Activated T-helper 1 cell treated with anti-CD3 and anti-CD28 coated beads, Interleukin-12 subunit alpha, Interleukin-12 subunit beta, Interleukin-2, Interleukin-4 antibody, amounts not matched to agents 30 ng/mL and 10 ng/mL and 1 ng/mL, durations not matched to agents 14 hours and 24 hours and 36 hours (primary cell): ENCODE data around the gene ZNF433. TPM values are rescaled to one million over a fixed set of nuclear protein-coding genes. Genes with fewer than 3 reads are reported as not detected.
"Not testable (repeated sequence)": the region's sequence is repeated elsewhere in the genome, so short reads cannot be mapped to it uniquely, and the experiment has no call there.

Experiments
- DNase-seq: peaks from one replicate; pipeline ENCODE4 v3.0.0; 2021; ENCODE audit warnings: low spot score
- H3K27ac Mint-ChIP-seq: one replicate; pipeline ENCODE4 v1.8.0; 2021; ENCODE audit warnings: mild to moderate bottlenecking, mixed read lengths
- H3K27me3 Mint-ChIP-seq: one replicate; pipeline ENCODE4 v1.8.0; 2022; ENCODE audit warnings: mild to moderate bottlenecking, moderate library complexity, mixed read lengths; ENCODE audit not compliant: insufficient read depth
- H3K36me3 Mint-ChIP-seq: one replicate; pipeline ENCODE4 v1.8.0; 2021; ENCODE audit warnings: low read depth, mixed read lengths
- H3K4me1 Mint-ChIP-seq: one replicate; pipeline ENCODE4 v1.8.0; 2021; ENCODE audit warnings: low read depth, mixed read lengths
- H3K4me3 Mint-ChIP-seq: one replicate; pipeline ENCODE4 v1.8.0; 2021; ENCODE audit warnings: mild to moderate bottlenecking, moderate library complexity, mixed read lengths
- H3K9me3 Mint-ChIP-seq: one replicate; pipeline ENCODE4 v1.8.0; 2021; ENCODE audit warnings: mixed read lengths
- intact Hi-C: fragments of 100-400 bp; cut with micrococcal nuclease; formaldehyde crosslinking; loops from one replicate; pipeline ENCODE4 v1.15.1; 2024
- total RNA-seq: library from RNA; stranded (reverse); gene quantifications from 2 replicates; pipeline ENCODE4 v1.2.3, GENCODE V29; 2022

ZNF433 gene
- total RNA-seq, result 0.39 TPM in 1 of 2 replicates, not detected in the other

GRCh38 chr19:12035220-12036172 is at the start of gene ZNF433:
Gene ZNF433 (minus strand): TSS chr19:12035679. CDS start chr19:12035539, 140 bp downstream.
- H3K4me3 Mint-ChIP-seq, result peak within 1 kb of the TSS; percentile 79
- H3K27ac Mint-ChIP-seq, result no peak within 1 kb of the TSS
- peaks cover 35% of the 10 kb centered on the region for H3K9me3 Mint-ChIP-seq
- DNase-seq, result peak; percentile 12
- intact Hi-C loops, result no loop called here
- no peaks in the 10 kb centered on the region for H3K27me3 Mint-ChIP-seq
- H3K4me1 Mint-ChIP-seq, result no peaks in the 10 kb centered on the region
- H3K36me3 Mint-ChIP-seq, result peaks cover 2% of the 10 kb centered on the region

GRCh38 chr19:12083336-12083735 is 47.9 kb upstream of the ZNF433 start:
- H3K27me3 Mint-ChIP-seq, H3K4me3 Mint-ChIP-seq, DNase-seq, H3K4me1 Mint-ChIP-seq, intact Hi-C loops, H3K27ac Mint-ChIP-seq, H3K36me3 Mint-ChIP-seq: not testable (repeated sequence)
- H3K9me3 Mint-ChIP-seq, result peaks cover 38% of the 10 kb centered on the region

GRCh38 chr19:12077375-12077774 is 41.9 kb upstream of the ZNF433 start:
- peaks cover 60% of the 10 kb centered on the region for H3K9me3 Mint-ChIP-seq
- intact Hi-C loops, result no loop called here
- no peak for DNase-seq
- peaks cover 10% of the 10 kb centered on the region for H3K36me3 Mint-ChIP-seq
- no peak overlapping the region for H3K4me3 Mint-ChIP-seq
- no peaks in the 10 kb centered on the region for H3K27me3 Mint-ChIP-seq
- no peaks in the 10 kb centered on the region for H3K4me1 Mint-ChIP-seq
- H3K27ac Mint-ChIP-seq, result no peak overlapping the region

GRCh38 chr19:12076331-12076730 is 40.9 kb upstream of the ZNF433 start:
- H3K27me3 Mint-ChIP-seq, H3K4me1 Mint-ChIP-seq, intact Hi-C loops, H3K27ac Mint-ChIP-seq, H3K4me3 Mint-ChIP-seq, DNase-seq: not testable (repeated sequence)
- peaks cover 60% of the 10 kb centered on the region for H3K9me3 Mint-ChIP-seq
- peaks cover 10% of the 10 kb centered on the region for H3K36me3 Mint-ChIP-seq

GRCh38 chr19:12075538-12076139 is 40.2 kb upstream of the ZNF433 start:
- Mint-ChIP-seq H3K27ac (no peak overlapping the region), H3K4me1 (no peaks in the 10 kb centered on the region), H3K36me3 (peaks cover 10% of the 10 kb centered on the region), H3K27me3 (no peaks in the 10 kb centered on the region), H3K4me3 (no peak overlapping the region), H3K9me3 (peaks cover 61% of the 10 kb centered on the region)
- intact Hi-C loops, result no loop called here
- no peak for DNase-seq

- no peaks in the 10 kb centered on the region for H3K27me3 Mint-ChIP-seq
- H3K27ac Mint-ChIP-seq, result no peak within 1 kb of the TSS
- intact Hi-C loops, result no loop called here
Observed at GRCh38 chr19:12064590-12065538, 29.4 kb upstream of the ZNF433 start, which contains the start of gene ZNF844. Gene ZNF844 (plus strand): TSS chr19:12064731. CDS start chr19:12064874, 143 bp downstream.

GRCh38 chr19:12055784-12056183 is 20.3 kb upstream of the ZNF433 start:
- DNase-seq, result no peak
- H3K4me3 Mint-ChIP-seq, result no peak overlapping the region
- peaks cover 15% of the 10 kb centered on the region for H3K9me3 Mint-ChIP-seq
- H3K4me1 Mint-ChIP-seq, result peaks cover 5% of the 10 kb centered on the region
- intact Hi-C loops, result loop anchor here (5.0 kb wide), 1 partner anchor 173 kb away; no protein-coding TSS in a partner anchor
- H3K27ac Mint-ChIP-seq, result no peak overlapping the region
- peaks cover 3% of the 10 kb centered on the region for H3K27me3 Mint-ChIP-seq
- peaks cover 3% of the 10 kb centered on the region for H3K36me3 Mint-ChIP-seq

More at GRCh38 chr19:12064590-12065538, 29.4 kb upstream of the ZNF433 start, which contains the start of gene ZNF844:
- Mint-ChIP-seq H3K36me3 (peaks cover 2% of the 10 kb centered on the region), H3K9me3 (peaks cover 13% of the 10 kb centered on the region), H3K4me3 (peak within 1 kb of the TSS; percentile 68), H3K4me1 (no peaks in the 10 kb centered on the region)
- peak; percentile 15 for DNase-seq

GRCh38 chr19:12052497-12053169 is 17.2 kb upstream of the ZNF433 start, which contains the start of gene ZNF878:
Gene ZNF878 (minus strand): TSS chr19:12052961. CDS start chr19:12052801, 160 bp downstream.
- H3K36me3 Mint-ChIP-seq, result peaks cover 3% of the 10 kb centered on the region
- H3K27ac Mint-ChIP-seq, result no peak within 1 kb of the TSS
- intact Hi-C loops, result no loop called here
- peaks cover 3% of the 10 kb centered on the region for H3K27me3 Mint-ChIP-seq
- peaks cover 24% of the 10 kb centered on the region for H3K9me3 Mint-ChIP-seq
- peak; percentile 27 for DNase-seq
- H3K4me3 Mint-ChIP-seq, result peak within 1 kb of the TSS; percentile 78
- H3K4me1 Mint-ChIP-seq, result peaks cover 5% of the 10 kb centered on the region

- H3K9me3 Mint-ChIP-seq, result peaks cover 30% of the 10 kb centered on the region
- H3K36me3 Mint-ChIP-seq, result peaks cover 3% of the 10 kb centered on the region
- DNase-seq, result no peak
- H3K4me1 Mint-ChIP-seq, result peaks cover 5% of the 10 kb centered on the region
- peaks cover 3% of the 10 kb centered on the region for H3K27me3 Mint-ChIP-seq
- no peak overlapping the region for H3K27ac Mint-ChIP-seq
- H3K4me3 Mint-ChIP-seq, result peak overlapping the region; percentile 40
- intact Hi-C loops, result no loop called here
Observed at GRCh38 chr19:12052091-12052496, 16.6 kb upstream of the ZNF433 start.

GRCh38 chr19:12047868-12048267 is 12.4 kb upstream of the ZNF433 start:
- H3K27ac Mint-ChIP-seq, result no peak overlapping the region
- H3K9me3 Mint-ChIP-seq, result peaks cover 50% of the 10 kb centered on the region
- H3K27me3 Mint-ChIP-seq, result no peaks in the 10 kb centered on the region
- intact Hi-C loops, result no loop called here
- no peak for DNase-seq
- peaks cover 5% of the 10 kb centered on the region for H3K4me1 Mint-ChIP-seq
- peaks cover 7% of the 10 kb centered on the region for H3K36me3 Mint-ChIP-seq
- H3K4me3 Mint-ChIP-seq, result no peak overlapping the region

- no peak overlapping the region for H3K27ac Mint-ChIP-seq
- H3K9me3 Mint-ChIP-seq, result peaks cover 49% of the 10 kb centered on the region
- H3K4me3 Mint-ChIP-seq, result no peak overlapping the region
- intact Hi-C loops, result no loop called here
- no peak for DNase-seq
- H3K27me3 Mint-ChIP-seq, result no peaks in the 10 kb centered on the region
- peaks cover 9% of the 10 kb centered on the region for H3K36me3 Mint-ChIP-seq
- no peaks in the 10 kb centered on the region for H3K4me1 Mint-ChIP-seq
Observed at GRCh38 chr19:12043752-12044422, 8.4 kb upstream of the ZNF433 start.
